ENCODE results near the gene HIPK2.

The HIPK2 gene

GRCh38 chr7:139741239-139741638 is 36.6 kb downstream of the HIPK2 start:
- peaks cover 45% of the 10 kb centered on the region; the same call in 1 of the 2 replicates for H3K79me2 ChIP-seq (ENCODE audit: insufficient read depth, low read length)
- H2AFZ ChIP-seq (ENCODE audit: low read length), result no peak overlapping the region
- no peak overlapping the region for H3K9ac ChIP-seq (ENCODE audit: low read depth, low read length, poor library complexity, severe bottlenecking)
- no peak overlapping the region for H3K4me3 ChIP-seq (ENCODE audit: low read length, poor library complexity, severe bottlenecking)
- H3K4me2 ChIP-seq (ENCODE audit: low read depth, low read length, poor library complexity, severe bottlenecking), result no peak overlapping the region
- H4K20me1 ChIP-seq (ENCODE audit: insufficient read depth, low read length, poor library complexity, severe bottlenecking), result peaks cover 12% of the 10 kb centered on the region
- TF ChIP-seq EZH2phosphoT487 (IDR thresholded peaks at IDR 0.05; ENCODE audit: borderline replicate concordance), result no peak
- TF ChIP-seq CTCF (conservative IDR thresholded peaks at IDR 0.05; ENCODE audit: low read length), result no peak
- H3K9me2 ChIP-seq (replicated peaks; ENCODE audit: low read depth, low read length), result no peaks in the 10 kb centered on the region
- H3K4me1 ChIP-seq (ENCODE audit: insufficient read depth, low read length, poor library complexity, severe bottlenecking), result peaks cover 5% of the 10 kb centered on the region
- no peaks in the 10 kb centered on the region for H3K27me3 ChIP-seq (ENCODE audit: insufficient read depth, low read length, poor library complexity, severe bottlenecking)
- H3K9me3 ChIP-seq (ENCODE audit: insufficient read depth, low read depth, low read length), result no peaks in the 10 kb centered on the region
- no peaks in the 10 kb centered on the region; the same call in 1 of the 2 replicates for H3K36me3 ChIP-seq (ENCODE audit: insufficient read depth, low read length)
- no peaks in the 10 kb centered on the region for H3F3A ChIP-seq (ENCODE audit: low read depth)

- Histone ChIP-seq H3K79me2 (ENCODE audit: insufficient read depth, low read length) (peaks cover 37% of the 10 kb centered on the region; the same call in 1 of the 2 replicates), H4K20me1 (ENCODE audit: insufficient read depth, low read length, poor library complexity, severe bottlenecking) (peaks cover 12% of the 10 kb centered on the region), H3K27me3 (ENCODE audit: insufficient read depth, low read length, poor library complexity, severe bottlenecking) (no peaks in the 10 kb centered on the region), H3K9ac (ENCODE audit: low read depth, low read length, poor library complexity, severe bottlenecking) (no peak overlapping the region), H3K9me2 (replicated peaks; ENCODE audit: low read depth, low read length) (no peaks in the 10 kb centered on the region), H3K4me3 (ENCODE audit: low read length, poor library complexity, severe bottlenecking) (no peak overlapping the region), H3K4me2 (ENCODE audit: low read depth, low read length, poor library complexity, severe bottlenecking) (no peak overlapping the region), H3K9me3 (ENCODE audit: insufficient read depth, low read depth, low read length) (no peaks in the 10 kb centered on the region), H3F3A (ENCODE audit: low read depth) (no peaks in the 10 kb centered on the region), H3K36me3 (ENCODE audit: insufficient read depth, low read length) (no peaks in the 10 kb centered on the region; the same call in 1 of the 2 replicates), H3K4me1 (ENCODE audit: insufficient read depth, low read length, poor library complexity, severe bottlenecking) (peaks cover 13% of the 10 kb centered on the region), H2AFZ (ENCODE audit: low read length) (no peak overlapping the region)
- TF ChIP-seq EZH2phosphoT487 (IDR thresholded peaks at IDR 0.05; ENCODE audit: borderline replicate concordance), result no peak
- TF ChIP-seq CTCF (conservative IDR thresholded peaks at IDR 0.05; ENCODE audit: low read length), result no peak
These were observed 37.8 kb downstream of the HIPK2 start for GRCh38 chr7:139739863-139740597.

- Histone ChIP-seq H2AFZ (ENCODE audit: low read length) (no peak overlapping the region), H3K27me3 (ENCODE audit: insufficient read depth, low read length, poor library complexity, severe bottlenecking) (no peaks in the 10 kb centered on the region), H3F3A (ENCODE audit: low read depth) (no peaks in the 10 kb centered on the region), H3K4me3 (ENCODE audit: low read length, poor library complexity, severe bottlenecking) (no peak overlapping the region), H3K4me1 (ENCODE audit: insufficient read depth, low read length, poor library complexity, severe bottlenecking) (peaks cover 13% of the 10 kb centered on the region), H3K9me2 (replicated peaks; ENCODE audit: low read depth, low read length) (no peaks in the 10 kb centered on the region), H3K9me3 (ENCODE audit: insufficient read depth, low read depth, low read length) (no peaks in the 10 kb centered on the region), H3K79me2 (ENCODE audit: insufficient read depth, low read length) (peaks cover 34% of the 10 kb centered on the region; the same call in 1 of the 2 replicates), H3K9ac (ENCODE audit: low read depth, low read length, poor library complexity, severe bottlenecking) (no peak overlapping the region), H3K36me3 (ENCODE audit: insufficient read depth, low read length) (no peaks in the 10 kb centered on the region; the same call in 1 of the 2 replicates), H4K20me1 (ENCODE audit: insufficient read depth, low read length, poor library complexity, severe bottlenecking) (peaks cover 12% of the 10 kb centered on the region), H3K4me2 (ENCODE audit: low read depth, low read length, poor library complexity, severe bottlenecking) (no peak overlapping the region)
- TF ChIP-seq EZH2phosphoT487 (IDR thresholded peaks at IDR 0.05; ENCODE audit: borderline replicate concordance) (no peak), CTCF (conservative IDR thresholded peaks at IDR 0.05; ENCODE audit: low read length) (no peak)
These were observed 39.0 kb downstream of the HIPK2 start for GRCh38 chr7:139738772-139739171.
